Transverse colon (tissue), 4 donors: ENCODE measurements around the gene UBE2S. TPM values are rescaled to one million over a fixed set of nuclear protein-coding genes. Genes with fewer than 3 reads are reported as not detected.

ENCODE experiments used
- DNase-seq: peaks from one replicate; pipeline ENCODE4 v3.0.0-alpha.2; 2019
- H3K27ac ChIP-seq, 4 donors: fragments of 200-600 bp; sonication (generic); 2 replicates each; pipeline ENCODE4 v1.5.1; 2016 to 2018; ENCODE audit warnings: inconsistent platforms in 4 of 4
- H3K27me3 ChIP-seq: fragments of 200-600 bp; sonication (generic); 2 replicates; pipeline ENCODE4 v1.5.1; 2017; ENCODE audit warnings: inconsistent platforms
- H3K36me3 ChIP-seq, 4 donors: fragments of 200-600 bp; sonication (generic); 2 replicates each; pipeline ENCODE4 v1.5.1; 2017 to 2019; ENCODE audit warnings: inconsistent platforms in 4 of 4
- H3K4me1 ChIP-seq, 4 donors: fragments of 200-600 bp; sonication (generic); 2 replicates each; pipeline ENCODE4 v1.5.1; 2017 to 2020; ENCODE audit warnings: inconsistent platforms in 4 of 4
- H3K4me3 ChIP-seq, 4 donors: fragments of 200-600 bp; sonication (generic); 1 replicate in 1 of 4; 2 replicates in 3 of 4; pipeline versions ENCODE4 v1.5.1 to v1.6.1; 2017 to 2019; ENCODE audit warnings: inconsistent platforms in 4 of 4
- H3K9me3 ChIP-seq, 2 donors: fragments of 200-600 bp; sonication (generic); 2 replicates each; pipeline ENCODE4 v1.5.1; 2017 to 2019; ENCODE audit warnings: inconsistent platforms in 2 of 2
- CTCF ChIP-seq, 5 experiments: fragments of 200-600 bp in 3 of 5; fragments of 450-650 bp in 2 of 5; sonication (generic) in 3 of 5; IDR thresholded peaks; 1 replicate in 2 of 5; 2 replicates in 3 of 5; pipeline ENCODE4 v1.5.1; 2016 to 2017; ENCODE audit warnings: antibody characterized with exemption in 5 of 5, inconsistent platforms in 3 of 5, mild to moderate bottlenecking in 2 of 5, moderate library complexity in 1 of 5
- EP300 ChIP-seq: sonication (generic); formaldehyde crosslinking; IDR thresholded peaks from one replicate; pipeline ENCODE4 v1.6.1; 2017; ENCODE audit warnings: antibody characterized with exemption, low read depth
- POLR2A ChIP-seq: fragments of 450-650 bp; IDR thresholded peaks from one replicate; pipeline ENCODE4 v1.6.1; 2016; ENCODE audit warnings: antibody characterized with exemption, mild to moderate bottlenecking, moderate library complexity
- POLR2AphosphoS5 ChIP-seq, 3 donors: sonication (generic); formaldehyde crosslinking; IDR thresholded peaks; one replicate each; pipeline ENCODE4 v1.6.1; 2016; ENCODE audit warnings: antibody characterized with exemption in 3 of 3
- WGBS, 2 donors: methylation state at CpG; one replicate each; pipeline ENCODE4 v1.1.5; 2018; ENCODE audit warnings: low coverage in 1 of 2; 5-methylcytosine and 5-hydroxymethylcytosine counted together
- in situ Hi-C, 4 donors: fragments of 200-750 bp; cut with MboI; loops; one replicate each; pipeline versions ENCODE4 v1.15.0 to v1.15.1; 2017; ENCODE audit warnings: low sequenced_read_pairs in 3 of 4, low pct_ligation_motif_present in 1 of 4, low pct_unique_long_range_greater_than_20kb in 1 of 4
- intact Hi-C: fragments of 100-400 bp; cut with DNase I; formaldehyde crosslinking; loops from one replicate; pipeline ENCODE4 v1.15.1; 2023; ENCODE audit warnings: low total_unique reads
- total RNA-seq, 4 donors: library from RNA; depleted of rRNA; stranded (reverse); fragments of >200 nt; gene quantifications; one replicate each; pipeline ENCODE4 v1.1.0, GENCODE V29; 2016

The UBE2S gene
- total RNA-seq, 4 donors from 2014 or later, result 12.4 to 40.8 (median 18.1) TPM

- H3K4me3 ChIP-seq, result peak overlapping the region in 1 of 4 donors; percentile 74
- no peak overlapping the region for H3K27ac ChIP-seq
- no peaks in the 10 kb centered on the region for H3K27me3 ChIP-seq
- H3K4me1 ChIP-seq, result peaks cover 19 to 33% (median 30%) of the 10 kb centered on the region in 4 donors
- in situ Hi-C loops, result loop anchor here in 1 of 4 donors (25.0 kb wide), 1 partner anchor 95 kb away; the partner anchor contains the start of genes BRSK1 and HSPBP1
- no peaks in the 10 kb centered on the region for H3K9me3 ChIP-seq
- WGBS, 2 donors, result 94 to 100% methylated on average over 3 of the region's 3 CpGs
- intact Hi-C loops, result loop anchor here (1.0 to 10.0 kb wide), 3 partner anchors 69 to 272 kb away; partner anchors contain the start of gene U2AF2
- no peak for DNase-seq
- TF ChIP-seq CTCF (IDR thresholded peaks at IDR 0.05) (no peak), POLR2A (no peak), POLR2AphosphoS5 (IDR thresholded peaks at IDR 0.05) (no peak), EP300 (no peak)
- no peaks in the 10 kb centered on the region for H3K36me3 ChIP-seq
These were observed 25.0 kb downstream of the UBE2S start for GRCh38 chr19:55382522-55383054.

- 97 to 100% methylated on average over 4 to 5 of the region's 5 CpGs for WGBS, 2 donors
- H3K27ac ChIP-seq, result no peak overlapping the region
These were observed 25.6 kb downstream of the UBE2S start for GRCh38 chr19:55382013-55382412.

GRCh38 chr19:55379174-55379573, 28.4 kb downstream of the UBE2S start:
- H3K27me3 ChIP-seq, result peaks cover 25% of the 10 kb centered on the region
- intact Hi-C loops, result no loop called here
- no peak for DNase-seq
- H3K27ac ChIP-seq, result no peak overlapping the region
- WGBS, 2 donors, result 71% methylated on average over 10 of the region's 11 CpGs; no CpG with 5 or more reads in 1 of the 2 donors
- TF ChIP-seq EP300 (no peak), POLR2A (no peak), POLR2AphosphoS5 (IDR thresholded peaks at IDR 0.05) (no peak), CTCF (IDR thresholded peaks at IDR 0.05) (no peak)
- H3K36me3 ChIP-seq, result no peaks in the 10 kb centered on the region
- H3K4me1 ChIP-seq, result peaks cover under 1 to 20% (median 12%) of the 10 kb centered on the region in 4 donors
- in situ Hi-C loops, result loop anchor here in 1 of 4 donors (25.0 kb wide), 1 partner anchor 92 kb away; the partner anchor contains the start of genes BRSK1 and HSPBP1
- no peak overlapping the region for H3K4me3 ChIP-seq
- H3K9me3 ChIP-seq, result no peaks in the 10 kb centered on the region

More at GRCh38 chr19:55382013-55382412, 25.6 kb downstream of the UBE2S start:
- H3K4me1 ChIP-seq, result peaks cover 14 to 27% (median 25%) of the 10 kb centered on the region in 4 donors
- TF ChIP-seq EP300 (no peak), CTCF (IDR thresholded peaks at IDR 0.05) (no peak), POLR2AphosphoS5 (IDR thresholded peaks at IDR 0.05) (no peak), POLR2A (no peak)
- no peaks in the 10 kb centered on the region for H3K36me3 ChIP-seq
- in situ Hi-C loops (loop anchor here in 1 of 4 donors (25.0 kb wide), 1 partner anchor 95 kb away; the partner anchor contains the start of genes BRSK1 and HSPBP1), intact Hi-C loops (loop anchor here (1.0 to 10.0 kb wide), 3 partner anchors 69 to 273 kb away; partner anchors contain the start of gene U2AF2)
- no peak overlapping the region for H3K4me3 ChIP-seq
- no peaks in the 10 kb centered on the region for H3K27me3 ChIP-seq
- no peaks in the 10 kb centered on the region for H3K9me3 ChIP-seq
- DNase-seq, result no peak

GRCh38 chr19:55377356-55378131, 30.0 kb downstream of the UBE2S start:
- Histone ChIP-seq H3K27ac (no peak overlapping the region), H3K4me3 (no peak overlapping the region), H3K4me1 (peaks cover 0 to 19% (median 7%) of the 10 kb centered on the region in 4 donors), H3K9me3 (no peaks in the 10 kb centered on the region), H3K36me3 (no peaks in the 10 kb centered on the region), H3K27me3 (peaks cover 41% of the 10 kb centered on the region)
- WGBS, 2 donors, result 48 to 70% methylated on average over 6 to 30 of the region's 43 CpGs
- no peak for TF ChIP-seq POLR2AphosphoS5 (IDR thresholded peaks at IDR 0.05)
- TF ChIP-seq EP300, result no peak
- no peak for TF ChIP-seq CTCF (IDR thresholded peaks at IDR 0.05)
- no peak for TF ChIP-seq POLR2A
- no peak for DNase-seq
- in situ Hi-C loops, result loop anchor here in 1 of 4 donors (25.0 kb wide), 1 partner anchor 90 kb away; the partner anchor contains the start of genes BRSK1 and HSPBP1
- intact Hi-C loops, result no loop called here
